Hepatocyte (in vitro differentiated cells): ENCODE results near the gene SF3B4.

Experiments
- EZH2phosphoT487 ChIP-seq: fragments of 200-600 bp; sonication (generic); IDR thresholded peaks from one replicate; pipeline ENCODE4 v1.6.1; 2018; ENCODE audit warnings: antibody characterized with exemption, mild to moderate bottlenecking, low read depth, moderate library complexity; ENCODE audit not compliant: unreplicated experiment, severe bottlenecking
- TF ChIP-seq, protein P1 (sequence below): fragments of 200-600 bp; sonication (generic); IDR thresholded peaks from 2 replicates; pipeline ENCODE4 v1.5.1; 2016; ENCODE audit warnings: antibody characterized with exemption, mild to moderate bottlenecking; ENCODE audit not compliant: poor library complexity

DNA sequence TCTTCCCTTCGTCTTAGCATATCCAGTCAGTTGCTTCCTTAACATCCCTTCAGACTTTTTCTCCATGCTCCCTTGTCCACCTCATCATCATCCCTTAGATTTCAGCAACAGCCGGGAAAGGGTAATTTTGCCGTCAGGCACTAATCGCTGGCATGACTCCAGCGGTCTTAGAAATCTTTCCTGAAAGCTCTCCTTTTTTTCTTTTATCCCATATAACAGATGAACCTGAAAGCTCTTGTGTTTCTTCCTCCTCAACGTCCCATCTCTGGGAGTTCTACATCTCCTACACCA, 38.7 kb downstream of the SF3B4 start:
- TF ChIP-seq, protein P1, sequence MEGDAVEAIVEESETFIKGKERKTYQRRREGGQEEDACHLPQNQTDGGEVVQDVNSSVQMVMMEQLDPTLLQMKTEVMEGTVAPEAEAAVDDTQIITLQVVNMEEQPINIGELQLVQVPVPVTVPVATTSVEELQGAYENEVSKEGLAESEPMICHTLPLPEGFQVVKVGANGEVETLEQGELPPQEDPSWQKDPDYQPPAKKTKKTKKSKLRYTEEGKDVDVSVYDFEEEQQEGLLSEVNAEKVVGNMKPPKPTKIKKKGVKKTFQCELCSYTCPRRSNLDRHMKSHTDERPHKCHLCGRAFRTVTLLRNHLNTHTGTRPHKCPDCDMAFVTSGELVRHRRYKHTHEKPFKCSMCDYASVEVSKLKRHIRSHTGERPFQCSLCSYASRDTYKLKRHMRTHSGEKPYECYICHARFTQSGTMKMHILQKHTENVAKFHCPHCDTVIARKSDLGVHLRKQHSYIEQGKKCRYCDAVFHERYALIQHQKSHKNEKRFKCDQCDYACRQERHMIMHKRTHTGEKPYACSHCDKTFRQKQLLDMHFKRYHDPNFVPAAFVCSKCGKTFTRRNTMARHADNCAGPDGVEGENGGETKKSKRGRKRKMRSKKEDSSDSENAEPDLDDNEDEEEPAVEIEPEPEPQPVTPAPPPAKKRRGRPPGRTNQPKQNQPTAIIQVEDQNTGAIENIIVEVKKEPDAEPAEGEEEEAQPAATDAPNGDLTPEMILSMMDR, result no peak
- TF ChIP-seq EZH2phosphoT487, result no peak
